Endothelial cell of umbilical vein (primary cell): Measurements from ENCODE around the gene PRSS53. TPM values are rescaled to one million over a fixed set of nuclear protein-coding genes. Genes with fewer than 3 reads are reported as not detected.
A peak's percentile ranks its signal among the peaks of the same experiment; 100 is the strongest.

Source experiments
- BruUV-seq: library from RNA; stranded (reverse); fragments of 400-500 nt; replicated peaks from 2 replicates; lab custom pipeline; 2021; lab: Mats Ljungman, UMichigan
- CTCF ChIA-PET: fragments of 300-600, 350-600 bp; sonication (Branson Sonifier 250); formaldehyde crosslinking; loops from one replicate; lab custom pipeline; 2021; ENCODE audit warnings: antibody characterized with exemption, inconsistent platforms; lab: Charles Lee
- POLR2A ChIA-PET: fragments of 300-600, 350-600 bp; sonication (Branson Sonifier 250); formaldehyde crosslinking; loops from one replicate; lab custom pipeline; 2021; ENCODE audit warnings: antibody characterized with exemption, inconsistent platforms; lab: Charles Lee
- DNase-seq: peaks from one replicate; pipeline ENCODE4 v3.0.0-alpha.2; 2011; ENCODE audit warnings: low read depth, low spot score
- FAIRE-seq: peaks from 2 replicates; lab custom pipeline; 2011; peaks lifted over from hg19 to GRCh38; lab: Jason Lieb, UNC
- H2AFZ ChIP-seq: 2 replicates; pipeline ENCODE4 v1.6.0; 2012; ENCODE audit warnings: low read depth, low read length, control low read depth, inconsistent platforms
- H3K27ac ChIP-seq: 2 replicates; pipeline ENCODE4 v1.5.1; 2011; ENCODE audit warnings: low read depth, mild to moderate bottlenecking, control low read depth, low read length, moderate library complexity; ENCODE audit not compliant: insufficient read depth
- H3K27me3 ChIP-seq, 2 experiments: 2 replicates each; pipeline versions ENCODE4 v1.6.0 to v1.6.1; 2011; ENCODE audit warnings: low read length in 2 of 2, mixed read lengths in 1 of 2; ENCODE audit not compliant: control insufficient read depth in 2 of 2, insufficient read depth in 2 of 2
- H3K36me3 ChIP-seq, 2 experiments: 2 replicates in 1 of 2; 3 replicates in 1 of 2; pipeline ENCODE4 v1.5.1; 2011; ENCODE audit warnings: low read length in 2 of 2, mild to moderate bottlenecking in 1 of 2, moderate library complexity in 1 of 2; ENCODE audit not compliant: control insufficient read depth in 2 of 2, insufficient read depth in 2 of 2; ENCODE audit errors: extremely low read depth in 1 of 2
- H3K4me1 ChIP-seq: 3 replicates; pipeline ENCODE4 v1.5.1; 2011; ENCODE audit warnings: mild to moderate bottlenecking, low read length; ENCODE audit not compliant: control insufficient read depth, insufficient read depth; ENCODE audit errors: extremely low read depth
- H3K4me2 ChIP-seq: 2 replicates; pipeline ENCODE4 v1.6.1; 2011; ENCODE audit warnings: low read length, control low read depth, mixed read lengths; ENCODE audit not compliant: insufficient read depth
- H3K4me3 ChIP-seq, 3 experiments: fragments of 200-600 bp in 1 of 3; sonication (generic), shearing (Covaris generic) in 1 of 3; replicated peaks in 1 of 3; 2 replicates each; pipeline ENCODE4 v1.5.1; 2011 to 2016; ENCODE audit warnings: control low read depth in 3 of 3, low read length in 3 of 3, mild to moderate bottlenecking in 2 of 3, inconsistent platforms in 1 of 3, low read depth in 1 of 3, moderate library complexity in 1 of 3; ENCODE audit not compliant: insufficient read depth in 1 of 3
- H3K79me2 ChIP-seq: 2 replicates; pipeline ENCODE4 v1.6.0; 2012; ENCODE audit warnings: low read length, inconsistent platforms; ENCODE audit not compliant: control insufficient read depth, insufficient read depth
- H3K9ac ChIP-seq: replicated peaks from 2 replicates; pipeline ENCODE3; 2011; ENCODE audit warnings: low read length, control low read depth; ENCODE audit not compliant: insufficient read depth; ENCODE audit errors: extremely low read depth
- H3K9me1 ChIP-seq: replicated peaks from 3 replicates; pipeline ENCODE4 v1.6.0; 2011; ENCODE audit warnings: mild to moderate bottlenecking, low read length; ENCODE audit not compliant: control insufficient read depth, insufficient read depth; ENCODE audit errors: extremely low read depth
- H3K9me3 ChIP-seq: replicated peaks from 2 replicates; pipeline ENCODE4 v1.5.1; 2012; ENCODE audit warnings: low read length, inconsistent platforms; ENCODE audit not compliant: control insufficient read depth, insufficient read depth
- H4K20me1 ChIP-seq: replicated peaks from 2 replicates; pipeline ENCODE3; 2011; ENCODE audit warnings: mild to moderate bottlenecking, low read length; ENCODE audit not compliant: control insufficient read depth, insufficient read depth; ENCODE audit errors: extremely low read depth
- GATA2 ChIP-seq: IDR thresholded peaks from 2 replicates; pipeline ENCODE4 v1.7.0; 2011; ENCODE audit warnings: low read depth, mild to moderate bottlenecking, moderate library complexity, mixed read lengths, low read length; ENCODE audit not compliant: insufficient read length, insufficient read depth
- JUN ChIP-seq: IDR thresholded peaks from 2 replicates; pipeline ENCODE4 v1.6.1; 2011; ENCODE audit warnings: borderline replicate concordance, low read depth; ENCODE audit not compliant: insufficient read length, insufficient read depth
- POLR2AphosphoS5 ChIP-seq: IDR thresholded peaks from 2 replicates; pipeline ENCODE4 v1.6.1; 2012; ENCODE audit warnings: low read depth, mild to moderate bottlenecking, control low read depth, low read length, moderate library complexity; ENCODE audit not compliant: insufficient read depth
- dilution Hi-C: fragments of 300-500 bp; cut with MboI; formaldehyde crosslinking; loops from one replicate; pipeline ENCODE4 v1.15.0; 2019; ENCODE audit warnings: low sequenced_read_pairs; ENCODE audit not compliant: extremely low pct_ligation_motif_present
- intact Hi-C: fragments of 100-400 bp; cut with micrococcal nuclease; formaldehyde crosslinking; loops from one replicate; pipeline ENCODE4 v1.10.0; 2022
- polyA plus RNA-seq, 4 experiments: library from polyadenylated mRNA; depleted of rRNA in 3 of 4; stranded (reverse) in 3 of 4; unstranded in 1 of 4; fragments of >200 nt; gene quantifications; 2 replicates each; pipeline versions ENCODE4 v1.2.1 to v1.2.3, GENCODE V29; 2011 to 2012; ENCODE audit warnings: missing spikeins in 1 of 4
- total RNA-seq: library from RNA; stranded (reverse); gene quantifications from 2 replicates; pipeline ENCODE4 v1.2.3, GENCODE V29; 2021
- TF ChIP-seq, protein P1 (sequence below), 2 donors: IDR thresholded peaks; 1 replicate in 1 of 2; 2 replicates in 1 of 2; pipeline ENCODE4 v1.5.1; 2011; ENCODE audit warnings: low read length in 2 of 2, mild to moderate bottlenecking in 2 of 2, moderate library complexity in 2 of 2, control low read depth in 1 of 2, inconsistent platforms in 1 of 2, low read depth in 1 of 2; ENCODE audit not compliant: insufficient read depth in 1 of 2; ENCODE audit errors: extremely low read depth in 1 of 2

The PRSS53 gene
- total and polyA plus RNA-seq, 2 donors (not counting 3 experiments of a cell fraction or from before 2014, with no cell fraction given): 2.8 to 3.5 TPM

DNA sequence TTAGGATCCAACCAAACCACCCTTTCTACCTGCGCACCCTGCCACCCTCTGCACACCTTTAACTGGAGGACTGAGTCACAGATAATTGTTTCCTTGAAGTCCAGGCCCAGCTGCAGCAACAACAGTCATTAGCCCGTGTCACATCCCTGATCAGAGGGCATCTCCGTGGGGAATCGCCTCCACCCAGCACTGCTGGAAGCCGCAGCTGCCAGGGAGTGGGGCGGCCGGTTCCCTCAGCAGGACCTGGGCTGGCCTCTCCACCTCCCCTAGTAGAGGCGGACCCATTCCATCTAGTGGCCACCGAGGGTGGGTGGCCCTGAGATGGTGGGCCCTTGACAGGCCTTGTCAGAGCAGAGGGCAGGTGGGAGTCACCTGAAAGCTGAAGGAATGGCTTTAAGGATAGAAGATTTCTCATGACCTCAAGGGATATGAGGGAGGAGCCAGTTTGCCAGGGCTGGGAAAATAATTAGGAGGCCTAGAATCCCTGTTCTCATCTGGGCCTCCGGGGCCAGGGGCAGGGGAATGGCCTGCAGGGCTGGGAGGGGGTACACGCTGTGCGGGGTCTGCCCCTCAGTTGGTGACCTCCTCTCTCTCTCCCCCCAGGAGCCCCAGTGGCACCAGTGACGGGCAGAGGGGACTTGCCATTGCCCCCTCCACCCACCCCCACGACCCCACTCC is 6.2 kb downstream of the PRSS53 start:
- H3K4me2 ChIP-seq: no peak overlapping the region
- no peaks in the 10 kb centered on the region for H3K9me3 ChIP-seq
- H3K36me3 ChIP-seq: peaks cover 3 to 33% of the 10 kb centered on the region in 2 experiments
- no peaks in the 10 kb centered on the region for H3K9me1 ChIP-seq
- DNase-seq (no peak), FAIRE-seq (no peak)
- no peak overlapping the region for H3K9ac ChIP-seq
- no peak overlapping the region for H3K27ac ChIP-seq
- dilution Hi-C loops: no loop called here
- no peaks in the 10 kb centered on the region for H3K4me1 ChIP-seq
- peaks cover 7% of the 10 kb centered on the region for H3K79me2 ChIP-seq
- H2AFZ ChIP-seq: no peak overlapping the region
- H3K4me3 ChIP-seq: no peak overlapping the region
- H3K27me3 ChIP-seq: no peaks in the 10 kb centered on the region
- intact Hi-C loops: no loop called here
- TF ChIP-seq, protein P1, sequence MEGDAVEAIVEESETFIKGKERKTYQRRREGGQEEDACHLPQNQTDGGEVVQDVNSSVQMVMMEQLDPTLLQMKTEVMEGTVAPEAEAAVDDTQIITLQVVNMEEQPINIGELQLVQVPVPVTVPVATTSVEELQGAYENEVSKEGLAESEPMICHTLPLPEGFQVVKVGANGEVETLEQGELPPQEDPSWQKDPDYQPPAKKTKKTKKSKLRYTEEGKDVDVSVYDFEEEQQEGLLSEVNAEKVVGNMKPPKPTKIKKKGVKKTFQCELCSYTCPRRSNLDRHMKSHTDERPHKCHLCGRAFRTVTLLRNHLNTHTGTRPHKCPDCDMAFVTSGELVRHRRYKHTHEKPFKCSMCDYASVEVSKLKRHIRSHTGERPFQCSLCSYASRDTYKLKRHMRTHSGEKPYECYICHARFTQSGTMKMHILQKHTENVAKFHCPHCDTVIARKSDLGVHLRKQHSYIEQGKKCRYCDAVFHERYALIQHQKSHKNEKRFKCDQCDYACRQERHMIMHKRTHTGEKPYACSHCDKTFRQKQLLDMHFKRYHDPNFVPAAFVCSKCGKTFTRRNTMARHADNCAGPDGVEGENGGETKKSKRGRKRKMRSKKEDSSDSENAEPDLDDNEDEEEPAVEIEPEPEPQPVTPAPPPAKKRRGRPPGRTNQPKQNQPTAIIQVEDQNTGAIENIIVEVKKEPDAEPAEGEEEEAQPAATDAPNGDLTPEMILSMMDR (IDR thresholded peaks at IDR 0.05; ENCODE audit: extremely low read depth in 1 of 2, insufficient read depth in 1 of 2, low read depth in 1 of 2, low read length in 2 of 2): no peak
- no peak for TF ChIP-seq JUN
- TF ChIP-seq POLR2AphosphoS5: no peak
- TF ChIP-seq GATA2: no peak
- ChIA-PET CTCF (no interaction called here), POLR2A (no interaction called here)
- no peaks in the 10 kb centered on the region for H4K20me1 ChIP-seq
- BruUV-seq: TSS peak; percentile 4
